ENCODE measurements around the gene SIM1. TPM values are rescaled to one million over a fixed set of nuclear protein-coding genes. Genes with fewer than 3 reads are reported as not detected.

The SIM1 gene
- polyA plus RNA-seq, 6 donors from 2014 or later, result not detected

DNA sequence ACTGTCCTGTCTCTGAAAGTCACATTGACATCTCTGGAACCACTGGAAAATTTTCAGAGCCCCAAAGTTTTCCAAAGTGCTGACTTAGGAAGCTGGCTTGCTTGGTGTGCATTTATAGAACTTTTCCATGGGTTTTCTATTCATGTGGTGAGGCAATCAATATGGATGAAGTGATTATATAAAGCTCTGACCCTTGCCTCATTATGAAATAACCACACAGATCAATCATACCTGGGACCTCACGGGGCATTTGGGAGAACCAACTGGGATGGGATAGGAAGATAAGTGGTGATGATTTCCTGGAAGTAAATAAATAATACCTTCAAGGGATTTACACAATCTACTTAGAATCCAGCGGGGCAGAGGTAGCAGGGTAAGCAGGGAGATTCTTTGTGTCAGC lies 22.9 kb upstream of the SIM1 start:
- ATAC-seq (ENCODE audit: low read depth in 2 of 2) (no peak), DNase-seq (no peak)
- Mint-ChIP-seq H3K27ac (no peak overlapping the region), H3K27me3 (peaks cover 38 to 66% (median 61%) of the 10 kb centered on the region in 3 donors), H3K4me3 (no peak overlapping the region), H3K4me1 (no peaks in the 10 kb centered on the region), H3K9me3 (peaks cover 0 to 4% (median 0%) of the 10 kb centered on the region in 7 donors), H3K36me3 (no peaks in the 10 kb centered on the region)

DNA sequence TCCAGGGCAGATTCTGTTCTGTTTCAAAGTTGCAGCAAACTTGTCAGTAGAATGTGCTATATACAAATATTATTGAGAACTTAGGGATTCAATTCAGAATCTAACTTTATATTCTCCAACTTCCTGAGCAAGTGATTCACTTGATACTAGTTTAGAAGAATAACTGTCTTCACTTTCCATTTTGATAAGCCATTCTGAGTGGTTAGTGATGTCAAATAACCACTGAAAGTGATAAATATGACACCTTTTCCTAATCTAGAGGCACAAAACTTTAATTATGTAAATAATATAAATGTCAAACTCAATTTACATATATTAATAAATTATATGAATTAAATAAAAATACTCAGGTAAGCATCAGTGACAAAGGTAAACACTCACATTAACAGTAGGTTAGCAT lies 20.5 kb upstream of the SIM1 start:
- Mint-ChIP-seq H3K9me3 (peaks cover 0 to 4% (median 0%) of the 10 kb centered on the region in 7 donors), H3K4me3 (no peak overlapping the region)

GRCh38 chr6:100484474-100484873 lies 19.8 kb upstream of the SIM1 start:
- DNase-seq, result no peak
- no peaks in the 10 kb centered on the region for H3K4me1 Mint-ChIP-seq
- no peak for ATAC-seq (ENCODE audit: low read depth in 2 of 2)
- peaks cover 0 to 2% (median 0%) of the 10 kb centered on the region in 7 donors for H3K9me3 Mint-ChIP-seq
- H3K27ac Mint-ChIP-seq, result no peak overlapping the region
- H3K36me3 Mint-ChIP-seq, result no peaks in the 10 kb centered on the region
- peaks cover 32 to 60% (median 43%) of the 10 kb centered on the region in 3 donors for H3K27me3 Mint-ChIP-seq
- no peak overlapping the region for H3K4me3 Mint-ChIP-seq

More for the DNA sequence above, 20.5 kb upstream of the SIM1 start:
- DNase-seq (no peak), ATAC-seq (ENCODE audit: low read depth in 2 of 2) (no peak)
- no peaks in the 10 kb centered on the region for H3K36me3 Mint-ChIP-seq
- peaks cover 31 to 63% (median 48%) of the 10 kb centered on the region in 3 donors for H3K27me3 Mint-ChIP-seq
- H3K27ac Mint-ChIP-seq, result no peak overlapping the region
- no peaks in the 10 kb centered on the region for H3K4me1 Mint-ChIP-seq

DNA sequence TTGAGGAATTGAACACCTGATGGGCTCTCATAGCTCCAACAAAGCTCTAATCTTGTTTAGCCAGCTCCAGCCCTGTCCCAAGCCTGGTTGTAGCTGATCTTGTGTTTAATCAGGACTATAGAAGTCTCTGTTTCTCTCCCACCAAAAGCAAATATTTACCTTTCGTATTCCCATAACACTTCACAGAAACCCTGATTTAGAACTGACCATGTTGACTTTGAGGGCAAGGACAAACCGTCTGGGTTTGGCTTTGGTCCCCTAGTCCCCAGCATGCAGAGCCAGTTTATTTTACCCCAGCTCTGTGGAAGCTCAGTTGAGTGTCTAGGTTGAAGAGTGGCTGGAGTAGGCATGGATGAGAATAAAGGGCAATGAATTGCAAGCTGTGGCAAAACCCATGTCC lies 18.0 kb upstream of the SIM1 start:
- no peak for DNase-seq
- Mint-ChIP-seq H3K4me3 (no peak overlapping the region), H3K4me1 (no peaks in the 10 kb centered on the region), H3K9me3 (no peaks in the 10 kb centered on the region), H3K27me3 (peaks cover 24 to 55% (median 29%) of the 10 kb centered on the region in 3 donors), H3K27ac (peak overlapping the region in 1 of 6 donors; percentile 34), H3K36me3 (no peaks in the 10 kb centered on the region)
- ATAC-seq (ENCODE audit: low read depth in 2 of 2), result no peak

- no peak for DNase-seq
- H3K36me3 Mint-ChIP-seq, result no peaks in the 10 kb centered on the region
- peaks cover 0 to 2% (median 0%) of the 10 kb centered on the region in 7 donors for H3K9me3 Mint-ChIP-seq
- no peaks in the 10 kb centered on the region for H3K4me1 Mint-ChIP-seq
- no peak for ATAC-seq (ENCODE audit: low read depth in 2 of 2)
- H3K4me3 Mint-ChIP-seq, result no peak overlapping the region
- no peak overlapping the region for H3K27ac Mint-ChIP-seq
- peaks cover 25 to 69% (median 32%) of the 10 kb centered on the region in 3 donors for H3K27me3 Mint-ChIP-seq
Measured at GRCh38 chr6:100479179-100480035, 14.7 kb upstream of the SIM1 start.

GRCh38 chr6:100475554-100476320 lies 11.0 kb upstream of the SIM1 start:
- Mint-ChIP-seq H3K4me1 (no peaks in the 10 kb centered on the region), H3K36me3 (no peaks in the 10 kb centered on the region), H3K4me3 (no peak overlapping the region), H3K27me3 (peaks cover 50 to 58% (median 57%) of the 10 kb centered on the region in 3 donors), H3K27ac (peak overlapping the region in 1 of 6 donors; percentile 23), H3K9me3 (peaks cover 0 to 12% (median 0%) of the 10 kb centered on the region in 7 donors)
- ATAC-seq (ENCODE audit: low read depth in 2 of 2) (no peak), DNase-seq (no peak)

DNA sequence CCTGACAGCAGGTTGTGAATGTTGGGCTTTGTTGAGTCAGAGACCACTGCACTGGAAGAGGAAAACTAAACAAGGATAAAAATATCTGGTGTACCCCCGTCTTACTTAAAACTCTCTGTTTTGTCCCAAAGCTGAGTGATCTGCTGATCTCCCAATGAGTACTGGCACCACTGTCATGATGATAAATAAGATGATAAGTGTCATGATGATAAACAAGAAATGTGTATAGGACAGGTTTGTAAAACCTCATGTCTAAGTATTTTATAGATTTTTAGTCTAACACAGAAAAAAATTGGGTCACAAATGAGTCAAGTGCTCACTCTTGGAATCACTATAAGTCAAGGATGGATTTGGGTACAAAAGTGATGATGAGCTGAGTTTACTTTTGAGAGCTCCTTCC lies 8.5 kb upstream of the SIM1 start:
- Mint-ChIP-seq H3K36me3 (no peaks in the 10 kb centered on the region), H3K27me3 (peaks cover 62 to 73% (median 69%) of the 10 kb centered on the region in 3 donors), H3K9me3 (peaks cover 0 to 18% (median 2%) of the 10 kb centered on the region in 7 donors), H3K27ac (no peak overlapping the region), H3K4me1 (peaks cover 0 to under 1% (median 0%) of the 10 kb centered on the region in 3 donors), H3K4me3 (no peak overlapping the region)
- no peak for DNase-seq
- no peak for ATAC-seq (ENCODE audit: low read depth in 2 of 2)

- Mint-ChIP-seq H3K36me3 (no peaks in the 10 kb centered on the region), H3K9me3 (peaks cover 0 to 23% (median 6%) of the 10 kb centered on the region in 7 donors), H3K4me1 (peaks cover 0 to 5% (median 0%) of the 10 kb centered on the region in 3 donors), H3K27ac (no peak overlapping the region), H3K4me3 (no peak overlapping the region), H3K27me3 (peaks cover 67 to 74% (median 74%) of the 10 kb centered on the region in 3 donors)
- ATAC-seq (ENCODE audit: low read depth in 2 of 2) (no peak), DNase-seq (no peak)
Measured at GRCh38 chr6:100472674-100473073, 8.0 kb upstream of the SIM1 start.

DNA sequence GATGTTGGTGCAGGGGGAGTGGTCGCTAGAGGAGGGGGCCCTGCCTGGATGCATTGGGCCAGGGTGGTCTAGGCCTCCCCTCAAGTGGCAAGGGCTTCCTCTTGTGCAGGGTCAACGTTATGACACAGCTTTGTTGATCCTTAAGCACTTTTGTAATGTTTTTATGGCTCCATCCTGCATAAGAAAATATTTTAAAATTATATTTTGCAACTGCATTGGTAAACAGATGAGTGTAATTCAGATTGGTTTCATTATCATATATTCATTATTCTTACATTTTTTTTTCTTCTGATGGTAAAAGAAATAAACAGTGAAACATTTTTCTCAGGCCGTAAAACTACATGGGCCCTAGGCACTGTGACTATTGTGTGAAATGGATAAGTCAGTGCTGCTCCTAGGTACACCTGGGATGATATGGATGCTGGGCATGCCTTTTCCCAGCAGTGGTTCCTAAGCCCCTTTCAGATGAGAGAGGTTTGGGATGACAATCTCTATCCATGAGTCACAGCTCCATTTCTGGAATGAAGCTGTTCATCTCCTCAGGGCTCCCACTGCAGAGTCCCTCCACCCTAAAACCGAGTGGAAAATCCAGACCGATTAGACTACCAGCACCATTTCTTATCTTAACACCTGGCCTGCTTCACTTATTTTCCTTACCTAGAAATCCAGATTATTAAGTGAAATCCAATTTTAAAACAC lies 5.8 kb upstream of the SIM1 start:
- peaks cover 0 to 44% (median 21%) of the 10 kb centered on the region in 7 donors for H3K9me3 Mint-ChIP-seq
- peaks cover 68 to 78% (median 76%) of the 10 kb centered on the region in 3 donors for H3K27me3 Mint-ChIP-seq
- no peak for ATAC-seq (ENCODE audit: low read depth in 2 of 2)

GRCh38 chr6:100469101-100469859 lies 4.6 kb upstream of the SIM1 start:
- ATAC-seq (ENCODE audit: low read depth in 2 of 2) (no peak), DNase-seq (no peak)
- peaks cover 68 to 82% (median 71%) of the 10 kb centered on the region in 3 donors for H3K27me3 Mint-ChIP-seq

More for the DNA sequence above, 5.8 kb upstream of the SIM1 start:
- Mint-ChIP-seq H3K36me3 (peaks cover 0 to 8% of the 10 kb centered on the region in 2 donors), H3K4me3 (no peak overlapping the region), H3K4me1 (peaks cover 0 to 16% (median 15%) of the 10 kb centered on the region in 3 donors), H3K27ac (no peak overlapping the region)
- DNase-seq, result no peak

GRCh38 chr6:100468016-100468622 lies 3.4 kb upstream of the SIM1 start:
- DNase-seq (no peak), ATAC-seq (ENCODE audit: low read depth in 2 of 2) (no peak)
- H3K9me3 Mint-ChIP-seq, result peaks cover 0 to 58% (median 26%) of the 10 kb centered on the region in 7 donors
- peak overlapping the region in 2 of 8 donors; percentile 3 to 37 for H3K4me3 Mint-ChIP-seq
- H3K4me1 Mint-ChIP-seq, result peaks cover 0 to 28% (median 16%) of the 10 kb centered on the region in 3 donors
- H3K36me3 Mint-ChIP-seq, result peaks cover 7 to 8% of the 10 kb centered on the region in 2 donors
- peaks cover 67 to 87% (median 69%) of the 10 kb centered on the region in 3 donors for H3K27me3 Mint-ChIP-seq
- peak overlapping the region in 3 of 6 donors; percentile 20 to 59 (median 34) for H3K27ac Mint-ChIP-seq

More at GRCh38 chr6:100469101-100469859, 4.6 kb upstream of the SIM1 start:
- H3K9me3 Mint-ChIP-seq, result peaks cover 0 to 49% (median 24%) of the 10 kb centered on the region in 7 donors
- peak overlapping the region in 1 of 6 donors; percentile 12 for H3K27ac Mint-ChIP-seq
- peaks cover 0 to 21% (median 16%) of the 10 kb centered on the region in 3 donors for H3K4me1 Mint-ChIP-seq
- no peak overlapping the region for H3K4me3 Mint-ChIP-seq
- H3K36me3 Mint-ChIP-seq, result peaks cover 0 to 8% of the 10 kb centered on the region in 2 donors
